B cell (primary cell): ENCODE measurements around the gene C20orf204. TPM values are rescaled to one million over a fixed set of nuclear protein-coding genes. Genes with fewer than 3 reads are reported as not detected.

Source experiments
- ATAC-seq: fragments of 200-7000 bp; cut with Tn5 transposase; one replicate; pipeline ENCODE4 v1.10.0; 2021; ENCODE audit warnings: low read depth, mild to moderate bottlenecking, moderate number of reproducible peaks, moderate library complexity
- CTCF ChIA-PET: fragments of 350-600 bp; sonication (Branson Sonifier 250); formaldehyde crosslinking; loops from one replicate; lab custom pipeline; 2021; ENCODE audit warnings: antibody characterized with exemption, inconsistent platforms; lab: Charles Lee
- POLR2A ChIA-PET: fragments of 350-600 bp; sonication (Branson Sonifier 250); formaldehyde crosslinking; loops from one replicate; lab custom pipeline; 2021; ENCODE audit warnings: antibody characterized with exemption; lab: Charles Lee
- DNase-seq: peaks from one replicate; pipeline ENCODE4 v3.0.0; 2013
- H2AFZ ChIP-seq: 2 replicates; pipeline ENCODE4 v1.6.1; 2012; ENCODE audit warnings: mild to moderate bottlenecking, low read depth, low read length; ENCODE audit not compliant: insufficient read depth, poor library complexity, severe bottlenecking
- H3K27ac ChIP-seq, 2 donors: 1 replicate in 1 of 2; 2 replicates in 1 of 2; pipeline ENCODE4 v1.5.1; 2012 to 2013; ENCODE audit warnings: low read length in 2 of 2, mild to moderate bottlenecking in 2 of 2, moderate library complexity in 1 of 2
- H3K27me3 ChIP-seq, 4 experiments: fragments of 200-600 bp in 1 of 4; sonication (generic) in 1 of 4; replicated peaks in 1 of 4; 1 replicate in 2 of 4; 2 replicates in 2 of 4; pipeline versions ENCODE4 v1.6.1 to v1.7.0; 2013 to 2016; ENCODE audit warnings: low read length in 3 of 4, mild to moderate bottlenecking in 2 of 4, mixed read lengths in 1 of 4, moderate library complexity in 1 of 4; ENCODE audit not compliant: insufficient read depth in 4 of 4, control insufficient read depth in 3 of 4; ENCODE audit errors: control extremely low read depth in 1 of 4
- H3K36me3 ChIP-seq, 2 experiments: replicated peaks in 1 of 2; 1 replicate in 1 of 2; 2 replicates in 1 of 2; pipeline versions ENCODE4 v1.6.1 to v1.7.1; 2013; ENCODE audit warnings: low read length in 1 of 2; ENCODE audit not compliant: insufficient read depth in 2 of 2, control insufficient read depth in 1 of 2; ENCODE audit errors: control extremely low read depth in 1 of 2, extremely low read depth in 1 of 2
- H3K4me1 ChIP-seq, 2 donors: fragments of 200-600 bp in 1 of 2; sonication (generic) in 1 of 2; 1 replicate in 1 of 2; 2 replicates in 1 of 2; pipeline versions ENCODE4 v1.5.1 to v1.6.1; 2013 to 2017; ENCODE audit warnings: low read length in 2 of 2; ENCODE audit not compliant: control insufficient read depth in 2 of 2, insufficient read depth in 2 of 2
- H3K4me2 ChIP-seq: replicated peaks from 2 replicates; pipeline ENCODE3; 2012; ENCODE audit warnings: mild to moderate bottlenecking, low read depth, low read length; ENCODE audit not compliant: poor library complexity, severe bottlenecking
- H3K4me3 ChIP-seq, 5 experiments: fragments of 200-600 bp in 1 of 5; sonication (generic) in 1 of 5; 1 replicate in 3 of 5; 2 replicates in 2 of 5; pipeline versions ENCODE4 v1.5.1 to v1.7.0; 2011 to 2016; ENCODE audit warnings: low read length in 4 of 5, mild to moderate bottlenecking in 4 of 5, low read depth in 2 of 5, control low read depth in 1 of 5, moderate library complexity in 1 of 5; ENCODE audit not compliant: insufficient read depth in 1 of 5; ENCODE audit errors: control extremely low read depth in 1 of 5, extremely low read depth in 1 of 5
- H3K79me2 ChIP-seq: fragments of 200-600 bp; sonication (generic); one replicate; pipeline ENCODE4 v1.6.0; 2016; ENCODE audit warnings: low read length; ENCODE audit not compliant: control insufficient read depth, insufficient read depth
- H3K9ac ChIP-seq: fragments of 200-600 bp; sonication (generic); 2 replicates; pipeline ENCODE4 v1.6.1; 2017; ENCODE audit warnings: mild to moderate bottlenecking, low read length, moderate library complexity
- H3K9me3 ChIP-seq, 3 donors: one replicate each; pipeline versions ENCODE4 v1.6.1 to v1.7.1; 2013; ENCODE audit warnings: low read length in 2 of 3; ENCODE audit not compliant: control insufficient read depth in 2 of 3, insufficient read depth in 1 of 3; ENCODE audit errors: control extremely low read depth in 1 of 3
- H4K20me1 ChIP-seq: 2 replicates; pipeline ENCODE4 v1.6.0; 2012; ENCODE audit warnings: mild to moderate bottlenecking, low read length; ENCODE audit not compliant: insufficient read depth, control insufficient read depth, poor library complexity, severe bottlenecking
- H3K27ac Mint-ChIP-seq: one replicate; pipeline ENCODE4 v1.8.0; 2021; ENCODE audit warnings: mixed read lengths
- H3K27me3 Mint-ChIP-seq: one replicate; pipeline ENCODE4 v1.8.0; 2021; ENCODE audit warnings: mixed read lengths
- H3K4me1 Mint-ChIP-seq: one replicate; pipeline ENCODE4 v1.8.0; 2021; ENCODE audit warnings: mixed read lengths
- H3K4me3 Mint-ChIP-seq: one replicate; pipeline ENCODE4 v1.8.0; 2021; ENCODE audit warnings: mixed read lengths
- H3K9me3 Mint-ChIP-seq: one replicate; pipeline ENCODE4 v1.8.0; 2022; ENCODE audit warnings: mixed read lengths; ENCODE audit not compliant: insufficient read depth
- EZH2 ChIP-seq: IDR thresholded peaks from 2 replicates; pipeline ENCODE4 v1.6.1; 2012; ENCODE audit warnings: borderline replicate concordance, low read depth, mild to moderate bottlenecking, moderate library complexity, low read length; ENCODE audit not compliant: insufficient read depth, poor library complexity, severe bottlenecking
- WGBS: methylation state at CpG from one replicate; pipeline ENCODE4 v1.1.5; 2013; ENCODE audit warnings: missing lambda C conversion rate; ENCODE audit not compliant: insufficient coverage; 5-methylcytosine and 5-hydroxymethylcytosine counted together
- intact Hi-C: fragments of 100-400 bp; cut with micrococcal nuclease; formaldehyde crosslinking; loops from one replicate; pipeline ENCODE4 v1.10.0; 2022
- polyA plus RNA-seq: library from polyadenylated mRNA; depleted of rRNA; stranded (reverse); fragments of >200 nt; gene quantifications from 2 replicates; pipeline ENCODE4 v1.2.3, GENCODE V29; 2012
- total RNA-seq, 2 donors: library from RNA; stranded (reverse); fragments of 120-200 nt in 1 of 2; gene quantifications; 1 replicate in 1 of 2; 2 replicates in 1 of 2; pipeline versions ENCODE4 v1.2.3 to v1.2.4, GENCODE V29; 2013 to 2022
- TF ChIP-seq, protein P1 (sequence below): fragments of 200-600 bp; IDR thresholded peaks from one replicate; pipeline ENCODE4 v1.8.0; 2022; ENCODE audit warnings: antibody characterized with exemption, mild to moderate bottlenecking

C20orf204 gene
- total and polyA plus RNA-seq, 2 donors (not counting 1 experiment from before 2014, with no cell fraction given), result 0.24 to 2.5 TPM

DNA sequence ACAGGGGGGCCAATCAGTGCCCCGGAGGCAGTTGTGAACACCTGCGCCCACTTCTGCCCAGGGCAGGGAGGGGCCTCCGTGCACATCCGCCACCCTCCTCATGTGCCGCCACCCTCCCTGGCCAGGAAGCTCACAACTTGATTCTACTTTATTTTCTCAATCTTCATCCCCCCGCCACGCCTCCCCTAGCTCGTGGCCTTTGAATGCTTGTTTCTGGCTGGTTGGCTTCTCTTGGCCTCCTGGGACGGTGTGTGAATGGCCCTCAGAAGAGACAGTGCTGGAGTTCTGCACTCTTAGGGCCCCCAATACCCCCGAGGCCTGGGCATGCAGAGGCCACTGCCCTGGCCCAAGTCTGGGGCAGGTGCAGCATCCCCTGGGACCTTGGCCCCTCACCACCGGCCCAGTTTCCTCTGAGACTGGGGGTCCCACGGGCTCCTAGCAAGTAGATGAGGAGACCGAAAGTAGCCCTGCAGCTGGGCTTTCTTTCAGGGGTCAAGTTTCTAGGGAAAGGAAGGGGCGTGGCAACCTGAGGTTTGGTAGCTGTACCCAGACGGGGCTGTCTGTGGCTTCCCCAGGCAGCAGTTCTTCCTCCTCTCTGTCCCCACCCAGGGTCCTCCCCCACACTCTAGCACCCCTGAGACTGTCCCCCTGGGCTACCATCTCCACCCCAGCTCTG lies 42.0 kb downstream of the C20orf204 start:
- Mint-ChIP-seq H3K27ac (peak overlapping the region; percentile 92), H3K9me3 (no peaks in the 10 kb centered on the region), H3K27me3 (no peaks in the 10 kb centered on the region), H3K4me1 (peaks cover 55% of the 10 kb centered on the region), H3K4me3 (peak overlapping the region; percentile 87)
- 0% methylated on average over 12 of the region's 15 CpGs for WGBS
- H3K9me3 ChIP-seq, result no peaks in the 10 kb centered on the region
- no peak for TF ChIP-seq EZH2
- TF ChIP-seq, protein P1, sequence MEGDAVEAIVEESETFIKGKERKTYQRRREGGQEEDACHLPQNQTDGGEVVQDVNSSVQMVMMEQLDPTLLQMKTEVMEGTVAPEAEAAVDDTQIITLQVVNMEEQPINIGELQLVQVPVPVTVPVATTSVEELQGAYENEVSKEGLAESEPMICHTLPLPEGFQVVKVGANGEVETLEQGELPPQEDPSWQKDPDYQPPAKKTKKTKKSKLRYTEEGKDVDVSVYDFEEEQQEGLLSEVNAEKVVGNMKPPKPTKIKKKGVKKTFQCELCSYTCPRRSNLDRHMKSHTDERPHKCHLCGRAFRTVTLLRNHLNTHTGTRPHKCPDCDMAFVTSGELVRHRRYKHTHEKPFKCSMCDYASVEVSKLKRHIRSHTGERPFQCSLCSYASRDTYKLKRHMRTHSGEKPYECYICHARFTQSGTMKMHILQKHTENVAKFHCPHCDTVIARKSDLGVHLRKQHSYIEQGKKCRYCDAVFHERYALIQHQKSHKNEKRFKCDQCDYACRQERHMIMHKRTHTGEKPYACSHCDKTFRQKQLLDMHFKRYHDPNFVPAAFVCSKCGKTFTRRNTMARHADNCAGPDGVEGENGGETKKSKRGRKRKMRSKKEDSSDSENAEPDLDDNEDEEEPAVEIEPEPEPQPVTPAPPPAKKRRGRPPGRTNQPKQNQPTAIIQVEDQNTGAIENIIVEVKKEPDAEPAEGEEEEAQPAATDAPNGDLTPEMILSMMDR, result no peak
- peak overlapping the region; percentile 96 for H3K4me2 ChIP-seq
- ATAC-seq (peak; percentile 50), DNase-seq (peak; percentile 88)
- H3K36me3 ChIP-seq, result peaks cover 0 to 34% of the 10 kb centered on the region in 2 experiments
- peaks cover 37 to 71% of the 10 kb centered on the region in 2 donors for H3K4me1 ChIP-seq
- H4K20me1 ChIP-seq, result peaks cover 60% of the 10 kb centered on the region
- no peaks in the 10 kb centered on the region for H3K27me3 ChIP-seq
- CTCF ChIA-PET, result interaction anchor here (0.9 to 11.8 kb wide), 11 partner anchors 8 to 97 kb away, joined by 3 to 220 read pairs (median 4); partner anchors contain the start of genes PRPF6 and TCEA2
- peak overlapping the region; percentile 77 to 83 for H3K27ac ChIP-seq
- peak overlapping the region; percentile 80 to 98 (median 96) for H3K4me3 ChIP-seq
- H2AFZ ChIP-seq, result no peak overlapping the region
- intact Hi-C loops, result loop anchor here (2.0 to 5.0 kb wide), 3 partner anchors 121 to 213 kb away; partner anchors contain the start of genes PCMTD2, TPD52L2 and UCKL1
- POLR2A ChIA-PET, result interaction anchor here (0.6 to 5.5 kb wide), 12 partner anchors 9 to 525 kb away, joined by 3 to 55 read pairs (median 6); partner anchors contain the start of genes NPBWR2, RTEL1 and TCEA2
- H3K79me2 ChIP-seq, result peaks cover 20% of the 10 kb centered on the region
- H3K9ac ChIP-seq, result peak overlapping the region; percentile 85

- WGBS, result 0% methylated on average over 1 of the region's 4 CpGs
- POLR2A ChIA-PET, result interaction anchor here (0.6 to 5.5 kb wide), 10 partner anchors 10 to 332 kb away, joined by 3 to 55 read pairs (median 6); partner anchors contain the start of genes NPBWR2 and TCEA2
- Histone ChIP-seq H2AFZ (peak overlapping the region; percentile 41), H3K9me3 (no peaks in the 10 kb centered on the region), H4K20me1 (peaks cover 52% of the 10 kb centered on the region), H3K4me2 (peak overlapping the region; percentile 96), H3K27ac (peak overlapping the region; percentile 77 to 83), H3K36me3 (peaks cover 0 to 25% of the 10 kb centered on the region in 2 experiments), H3K4me3 (peak overlapping the region; percentile 80 to 98 (median 96)), H3K79me2 (peaks cover 20% of the 10 kb centered on the region), H3K4me1 (peaks cover 41 to 76% of the 10 kb centered on the region in 2 donors), H3K27me3 (no peaks in the 10 kb centered on the region), H3K9ac (peak overlapping the region; percentile 85)
- DNase-seq, result no peak
- Mint-ChIP-seq H3K27ac (peak overlapping the region; percentile 92), H3K4me1 (peaks cover 57% of the 10 kb centered on the region), H3K27me3 (no peaks in the 10 kb centered on the region), H3K4me3 (peak overlapping the region; percentile 87), H3K9me3 (no peaks in the 10 kb centered on the region)
- TF ChIP-seq, protein P1, result no peak
- intact Hi-C loops, result loop anchor here (1.0 to 5.0 kb wide), 4 partner anchors 16 to 178 kb away; partner anchors contain the start of genes PCMTD2, TCEA2 and UCKL1
- CTCF ChIA-PET, result interaction anchor here (0.6 to 11.8 kb wide), 11 partner anchors 10 to 99 kb away, joined by 3 to 220 read pairs (median 4); partner anchors contain the start of genes NPBWR2 and SAMD10
- no peak for ATAC-seq
Observed at GRCh38 chr20:64078934-64079272, 42.9 kb downstream of the C20orf204 start.
